Endothelial cell of umbilical vein (primary cell): ENCODE measurements around the gene CMIP. TPM values are rescaled to one million over a fixed set of nuclear protein-coding genes. Genes with fewer than 3 reads are reported as not detected.

ENCODE experiments used
- BruUV-seq: library from RNA; stranded (reverse); fragments of 400-500 nt; replicated peaks from 2 replicates; lab custom pipeline; 2021; lab: Mats Ljungman, UMichigan
- CTCF ChIA-PET: fragments of 300-600, 350-600 bp; sonication (Branson Sonifier 250); formaldehyde crosslinking; loops from one replicate; lab custom pipeline; 2021; ENCODE audit warnings: antibody characterized with exemption, inconsistent platforms; lab: Charles Lee
- POLR2A ChIA-PET: fragments of 300-600, 350-600 bp; sonication (Branson Sonifier 250); formaldehyde crosslinking; loops from one replicate; lab custom pipeline; 2021; ENCODE audit warnings: antibody characterized with exemption, inconsistent platforms; lab: Charles Lee
- DNase-seq: peaks from one replicate; pipeline ENCODE4 v3.0.0-alpha.2; 2011; ENCODE audit warnings: low read depth, low spot score
- FAIRE-seq: peaks from 2 replicates; lab custom pipeline; 2011; peaks lifted over from hg19 to GRCh38; lab: Jason Lieb, UNC
- H2AFZ ChIP-seq: 2 replicates; pipeline ENCODE4 v1.6.0; 2012; ENCODE audit warnings: low read depth, low read length, control low read depth, inconsistent platforms
- H3K27ac ChIP-seq: 2 replicates; pipeline ENCODE4 v1.5.1; 2011; ENCODE audit warnings: low read depth, mild to moderate bottlenecking, control low read depth, low read length, moderate library complexity; ENCODE audit not compliant: insufficient read depth
- H3K27me3 ChIP-seq, 2 experiments: 2 replicates each; pipeline versions ENCODE4 v1.6.0 to v1.6.1; 2011; ENCODE audit warnings: low read length in 2 of 2, mixed read lengths in 1 of 2; ENCODE audit not compliant: control insufficient read depth in 2 of 2, insufficient read depth in 2 of 2
- H3K36me3 ChIP-seq, 2 experiments: 2 replicates in 1 of 2; 3 replicates in 1 of 2; pipeline ENCODE4 v1.5.1; 2011; ENCODE audit warnings: low read length in 2 of 2, mild to moderate bottlenecking in 1 of 2, moderate library complexity in 1 of 2; ENCODE audit not compliant: control insufficient read depth in 2 of 2, insufficient read depth in 2 of 2; ENCODE audit errors: extremely low read depth in 1 of 2
- H3K4me1 ChIP-seq: 3 replicates; pipeline ENCODE4 v1.5.1; 2011; ENCODE audit warnings: mild to moderate bottlenecking, low read length; ENCODE audit not compliant: control insufficient read depth, insufficient read depth; ENCODE audit errors: extremely low read depth
- H3K4me2 ChIP-seq: 2 replicates; pipeline ENCODE4 v1.6.1; 2011; ENCODE audit warnings: low read length, control low read depth, mixed read lengths; ENCODE audit not compliant: insufficient read depth
- H3K4me3 ChIP-seq, 3 experiments: fragments of 200-600 bp in 1 of 3; sonication (generic), shearing (Covaris generic) in 1 of 3; replicated peaks in 1 of 3; 2 replicates each; pipeline ENCODE4 v1.5.1; 2011 to 2016; ENCODE audit warnings: control low read depth in 3 of 3, low read length in 3 of 3, mild to moderate bottlenecking in 2 of 3, inconsistent platforms in 1 of 3, low read depth in 1 of 3, moderate library complexity in 1 of 3; ENCODE audit not compliant: insufficient read depth in 1 of 3
- H3K79me2 ChIP-seq: 2 replicates; pipeline ENCODE4 v1.6.0; 2012; ENCODE audit warnings: low read length, inconsistent platforms; ENCODE audit not compliant: control insufficient read depth, insufficient read depth
- H3K9ac ChIP-seq: replicated peaks from 2 replicates; pipeline ENCODE3; 2011; ENCODE audit warnings: low read length, control low read depth; ENCODE audit not compliant: insufficient read depth; ENCODE audit errors: extremely low read depth
- H3K9me1 ChIP-seq: replicated peaks from 3 replicates; pipeline ENCODE4 v1.6.0; 2011; ENCODE audit warnings: mild to moderate bottlenecking, low read length; ENCODE audit not compliant: control insufficient read depth, insufficient read depth; ENCODE audit errors: extremely low read depth
- H3K9me3 ChIP-seq: replicated peaks from 2 replicates; pipeline ENCODE4 v1.5.1; 2012; ENCODE audit warnings: low read length, inconsistent platforms; ENCODE audit not compliant: control insufficient read depth, insufficient read depth
- H4K20me1 ChIP-seq: replicated peaks from 2 replicates; pipeline ENCODE3; 2011; ENCODE audit warnings: mild to moderate bottlenecking, low read length; ENCODE audit not compliant: control insufficient read depth, insufficient read depth; ENCODE audit errors: extremely low read depth
- CTCF ChIP-seq, 2 donors: IDR thresholded peaks; 1 replicate in 1 of 2; 2 replicates in 1 of 2; pipeline ENCODE4 v1.5.1; 2011; ENCODE audit warnings: low read length in 2 of 2, mild to moderate bottlenecking in 2 of 2, moderate library complexity in 2 of 2, control low read depth in 1 of 2, inconsistent platforms in 1 of 2, low read depth in 1 of 2; ENCODE audit not compliant: insufficient read depth in 1 of 2; ENCODE audit errors: extremely low read depth in 1 of 2
- EZH2 ChIP-seq: IDR thresholded peaks from 2 replicates; pipeline ENCODE4 v1.6.1; 2012; ENCODE audit warnings: borderline replicate concordance, low read depth, mild to moderate bottlenecking, moderate library complexity, low read length, inconsistent platforms; ENCODE audit not compliant: severe bottlenecking
- FOS ChIP-seq: IDR thresholded peaks from 2 replicates; pipeline ENCODE4 v1.6.1; 2011; ENCODE audit warnings: mild to moderate bottlenecking, low read length, moderate library complexity, borderline replicate concordance; ENCODE audit not compliant: insufficient read depth
- GATA2 ChIP-seq: IDR thresholded peaks from 2 replicates; pipeline ENCODE4 v1.7.0; 2011; ENCODE audit warnings: low read depth, mild to moderate bottlenecking, moderate library complexity, mixed read lengths, low read length; ENCODE audit not compliant: insufficient read length, insufficient read depth
- JUN ChIP-seq: IDR thresholded peaks from 2 replicates; pipeline ENCODE4 v1.6.1; 2011; ENCODE audit warnings: borderline replicate concordance, low read depth; ENCODE audit not compliant: insufficient read length, insufficient read depth
- MYC ChIP-seq: IDR thresholded peaks from one replicate; pipeline ENCODE4 v1.6.1; 2011; ENCODE audit warnings: mild to moderate bottlenecking, low read depth, low read length
- POLR2AphosphoS5 ChIP-seq: IDR thresholded peaks from 2 replicates; pipeline ENCODE4 v1.6.1; 2012; ENCODE audit warnings: low read depth, mild to moderate bottlenecking, control low read depth, low read length, moderate library complexity; ENCODE audit not compliant: insufficient read depth
- dilution Hi-C: fragments of 300-500 bp; cut with MboI; formaldehyde crosslinking; loops from one replicate; pipeline ENCODE4 v1.15.0; 2019; ENCODE audit warnings: low sequenced_read_pairs; ENCODE audit not compliant: extremely low pct_ligation_motif_present
- intact Hi-C: fragments of 100-400 bp; cut with micrococcal nuclease; formaldehyde crosslinking; loops from one replicate; pipeline ENCODE4 v1.10.0; 2022
- polyA plus RNA-seq, 4 experiments: library from polyadenylated mRNA; depleted of rRNA in 3 of 4; stranded (reverse) in 3 of 4; unstranded in 1 of 4; fragments of >200 nt; gene quantifications; 2 replicates each; pipeline versions ENCODE4 v1.2.1 to v1.2.3, GENCODE V29; 2011 to 2012; ENCODE audit warnings: missing spikeins in 1 of 4
- total RNA-seq: library from RNA; stranded (reverse); gene quantifications from 2 replicates; pipeline ENCODE4 v1.2.3, GENCODE V29; 2021
- TF ChIP-seq, protein P1 (sequence below): IDR thresholded peaks from 2 replicates; pipeline ENCODE4 v1.6.1; 2011; ENCODE audit not compliant: insufficient read depth, insufficient read length

The CMIP gene
- total and polyA plus RNA-seq, 2 donors (not counting 3 experiments of a cell fraction or from before 2014, with no cell fraction given) = 29.0 to 101 TPM

GRCh38 chr16:81637336-81638235 is 193.0 kb downstream of the CMIP start:
- FAIRE-seq = no peak
- no peaks in the 10 kb centered on the region for H3K27me3 ChIP-seq
- ChIA-PET CTCF (no interaction called here), POLR2A (no interaction called here)
- H3K4me2 ChIP-seq = no peak overlapping the region
- H4K20me1 ChIP-seq = no peaks in the 10 kb centered on the region
- H2AFZ ChIP-seq = no peak overlapping the region
- intact Hi-C loops = no loop called here
- no peak overlapping the region for H3K27ac ChIP-seq
- DNase-seq = no peak
- no peaks in the 10 kb centered on the region for H3K9me1 ChIP-seq
- no peaks in the 10 kb centered on the region for H3K9me3 ChIP-seq
- H3K79me2 ChIP-seq = peaks cover 5% of the 10 kb centered on the region
- TF ChIP-seq MYC (no peak), CTCF (IDR thresholded peaks at IDR 0.05; ENCODE audit: extremely low read depth in 1 of 2, insufficient read depth in 1 of 2, low read depth in 1 of 2, low read length in 2 of 2) (no peak), EZH2 (no peak), FOS (no peak), JUN (no peak), POLR2AphosphoS5 (no peak), GATA2 (no peak)
- TF ChIP-seq, protein P1, sequence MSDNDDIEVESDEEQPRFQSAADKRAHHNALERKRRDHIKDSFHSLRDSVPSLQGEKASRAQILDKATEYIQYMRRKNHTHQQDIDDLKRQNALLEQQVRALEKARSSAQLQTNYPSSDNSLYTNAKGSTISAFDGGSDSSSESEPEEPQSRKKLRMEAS = no peak
- BruUV-seq = no TSS peak
- dilution Hi-C loops = no loop called here
- H3K36me3 ChIP-seq = peaks cover 0 to 13% of the 10 kb centered on the region in 2 experiments
- peaks cover 22% of the 10 kb centered on the region for H3K4me1 ChIP-seq
- no peak overlapping the region for H3K9ac ChIP-seq
- no peak overlapping the region for H3K4me3 ChIP-seq
